Right ventricle myocardium superior (tissue), 1 donor: ENCODE measurements around the gene ALOX15. TPM values are rescaled to one million over a fixed set of nuclear protein-coding genes. Genes with fewer than 3 reads are reported as not detected.
"Not testable (repeated sequence)": the region's sequence is repeated elsewhere in the genome, so short reads cannot be mapped to it uniquely, and the experiment has no call there.

Source experiments
- ATAC-seq: fragments of 200-7000 bp; cut with Tn5 transposase; one replicate; pipeline ENCODE4 v1.9.1; 2020; ENCODE audit warnings: mild to moderate bottlenecking; ENCODE audit not compliant: poor library complexity
- DNase-seq: peaks from one replicate; pipeline ENCODE4 v3.0.0-alpha.2; 2020
- intact Hi-C: fragments of 100-400 bp; cut with DNase I; formaldehyde crosslinking; loops from one replicate; pipeline ENCODE4 v1.11.2; 2022
- total RNA-seq: library from RNA; stranded (reverse); fragmentation: NEBNext Ultra II Directional; extraction: Animal tissue kit (Norgen Biotek cat#: 25700); gene quantifications from one replicate; pipeline ENCODE4 v1.2.1, GENCODE V29; 2021
- donor health status: DM: no; HTN: yes; CAD: no; lungs with severe emphysema.

ALOX15 gene
- total RNA-seq, 1 donor from 2014 or later = not detected

GRCh38 chr17:4658478-4659305 lies 17.2 kb upstream of the ALOX15 start:
- ATAC-seq (no peak), DNase-seq (no peak)
- intact Hi-C loops = no loop called here

- DNase-seq (no peak), ATAC-seq (no peak)
- intact Hi-C loops = no loop called here
Measured at GRCh38 chr17:4657678-4658077, 16.2 kb upstream of the ALOX15 start.

GRCh38 chr17:4655933-4656332 lies 14.5 kb upstream of the ALOX15 start:
- intact Hi-C loops, ATAC-seq, DNase-seq: not testable (repeated sequence)

DNA sequence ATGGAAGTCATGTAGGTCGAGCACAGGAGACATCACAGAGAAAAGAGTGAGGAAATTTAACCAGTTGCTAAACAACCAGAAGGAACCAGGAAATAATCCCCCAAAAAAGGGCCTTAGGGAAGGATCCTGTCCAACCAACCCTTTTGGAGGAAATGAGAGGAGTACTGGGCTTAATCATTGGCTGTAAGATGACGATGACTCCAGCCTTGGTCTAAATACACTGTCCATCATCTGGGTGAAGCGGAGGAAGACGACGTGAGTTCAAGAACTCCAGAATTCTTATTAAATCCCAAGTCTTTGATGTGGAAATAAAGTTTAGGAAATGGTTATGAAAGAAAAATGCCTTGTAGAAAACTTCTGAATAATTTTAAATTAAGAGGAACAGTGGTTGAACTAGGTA lies 11.5 kb upstream of the ALOX15 start:
- intact Hi-C loops = no loop called here
- DNase-seq (no peak), ATAC-seq (no peak)

DNA sequence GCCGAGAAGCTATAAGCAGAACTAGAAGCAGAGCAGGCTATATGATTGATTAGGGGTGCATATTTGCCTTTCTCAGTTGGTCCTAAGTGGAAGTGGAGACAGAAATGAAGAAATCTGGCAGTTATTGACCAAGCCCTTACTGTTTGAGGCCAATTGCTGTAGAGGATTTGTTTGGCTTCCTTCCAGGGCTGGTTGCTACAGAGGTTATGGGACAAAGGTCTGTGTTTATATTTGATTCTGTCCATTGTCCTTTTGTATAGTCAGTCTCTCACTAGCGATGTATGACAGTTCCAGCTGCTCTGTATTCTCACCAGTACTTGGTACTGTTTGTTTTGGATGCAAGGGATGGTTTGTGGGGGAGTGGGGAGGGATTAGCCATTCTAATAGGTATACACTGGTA lies 7.3 kb upstream of the ALOX15 start:
- DNase-seq = no peak
- ATAC-seq = no peak
- intact Hi-C loops = no loop called here

- intact Hi-C loops = no loop called here
- peak; percentile 31 for ATAC-seq
- no peak for DNase-seq
Measured at GRCh38 chr17:4645642-4646041, 4.2 kb upstream of the ALOX15 start.

DNA sequence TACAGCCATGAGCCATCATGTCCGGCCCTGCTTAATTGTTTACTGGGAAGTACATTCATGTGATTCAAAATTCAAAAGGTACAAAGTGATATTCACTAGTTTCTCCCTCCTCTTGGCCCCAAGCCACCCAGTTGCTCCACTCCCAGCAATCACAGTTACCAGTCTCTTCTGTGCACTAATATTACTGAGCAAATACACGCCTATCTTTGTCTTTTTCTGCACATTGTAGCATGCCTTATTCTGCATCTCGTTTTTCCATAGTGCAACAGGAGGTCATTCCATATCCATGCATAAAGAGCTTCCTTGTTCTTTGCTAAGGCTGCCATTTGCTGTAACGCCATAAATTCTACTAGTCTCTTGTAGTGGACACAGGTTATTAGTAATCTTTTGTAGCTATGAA lies 2.2 kb upstream of the ALOX15 start:
- ATAC-seq = no peak
- intact Hi-C loops = no loop called here
- no peak for DNase-seq

DNA sequence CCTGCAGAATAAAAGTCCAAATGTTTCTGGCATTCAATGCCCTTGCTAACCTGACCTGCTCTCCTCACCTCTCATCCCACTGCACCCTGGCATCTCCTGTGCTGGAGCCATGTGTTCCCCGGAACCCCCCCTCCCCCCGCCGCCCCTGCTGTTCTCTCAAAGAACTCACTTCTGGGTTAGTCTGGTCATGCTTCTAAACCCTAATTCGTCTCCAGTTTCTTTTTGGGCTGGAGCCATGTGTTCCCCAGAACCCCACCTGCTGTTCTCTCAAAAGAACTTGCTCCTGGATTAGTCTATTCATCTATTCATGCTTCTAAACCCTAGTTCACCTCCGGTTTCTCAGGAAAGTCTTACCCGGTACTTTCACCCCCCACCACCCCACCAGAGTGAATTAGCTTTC lies 808 bp upstream of the ALOX15 start:
- intact Hi-C loops = no loop called here
- no peak for ATAC-seq

GRCh38 chr17:4640569-4641188 lies 799 bp downstream of the ALOX15 start:
- intact Hi-C loops, DNase-seq, ATAC-seq: not testable (repeated sequence)

More for the DNA sequence above, 808 bp upstream of the ALOX15 start:
- no peak for DNase-seq

GRCh38 chr17:4639301-4640059 lies 2.0 kb downstream of the ALOX15 start:
- intact Hi-C loops, DNase-seq, ATAC-seq: not testable (repeated sequence)

GRCh38 chr17:4638766-4639165 lies 2.7 kb downstream of the ALOX15 start:
- intact Hi-C loops, DNase-seq, ATAC-seq: not testable (repeated sequence)

DNA sequence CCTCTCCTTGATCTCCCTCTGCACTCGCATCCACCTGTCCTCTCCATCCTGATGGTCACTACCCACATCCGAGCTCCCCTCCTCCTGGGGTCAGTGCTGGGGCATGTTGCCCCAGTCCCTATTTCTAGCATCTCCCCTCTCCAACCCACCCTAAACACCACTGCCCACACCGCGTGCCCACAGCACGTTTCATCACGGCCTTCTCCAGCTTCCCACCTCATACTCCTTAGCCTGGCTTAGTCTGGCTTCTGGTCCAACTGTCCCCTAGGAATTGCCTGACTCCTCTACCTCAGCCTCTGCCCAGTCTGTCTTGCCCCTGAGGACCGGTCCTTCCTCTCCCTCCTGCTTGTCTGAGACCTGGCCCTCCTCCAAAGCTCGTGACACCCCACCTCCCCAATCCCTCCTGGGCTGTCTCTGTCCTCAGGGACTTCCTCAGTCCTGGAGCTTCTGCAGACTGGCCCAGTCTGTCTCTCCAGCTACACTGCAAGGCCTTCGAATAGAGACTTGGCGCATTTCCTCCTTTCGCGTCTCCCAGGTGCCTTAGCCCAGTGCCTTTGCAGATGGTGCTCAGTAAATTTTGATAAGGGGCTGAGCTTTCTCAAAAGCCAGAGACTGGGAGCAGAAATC lies 4.9 kb downstream of the ALOX15 start:
- intact Hi-C loops = no loop called here
- DNase-seq (no peak), ATAC-seq (no peak)

GRCh38 chr17:4635823-4636375 lies 5.6 kb downstream of the ALOX15 start:
- intact Hi-C loops = no loop called here
- ATAC-seq = peak; percentile 57
- DNase-seq = no peak

GRCh38 chr17:4634976-4635375 lies 6.5 kb downstream of the ALOX15 start:
- DNase-seq (no peak), ATAC-seq (no peak)
- intact Hi-C loops = no loop called here

DNA sequence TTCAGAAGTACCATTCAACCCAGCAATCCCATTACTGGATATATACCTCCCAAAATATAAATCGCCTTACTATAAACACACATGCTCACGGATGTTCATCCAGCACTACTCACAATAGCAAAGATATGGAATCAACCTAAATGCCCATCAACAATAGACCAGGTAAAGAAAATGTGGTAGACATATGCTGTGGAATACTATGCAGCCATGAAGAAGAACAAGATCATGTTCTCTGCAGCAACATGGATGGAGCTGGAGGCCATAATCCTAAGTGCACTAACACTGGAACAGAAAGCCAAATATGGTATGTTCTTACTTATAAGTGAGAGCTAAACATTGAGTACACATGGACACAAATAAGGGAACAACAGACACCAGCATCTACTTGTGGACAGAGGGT lies 7.8 kb downstream of the ALOX15 start:
- intact Hi-C loops = no loop called here
- no peak for ATAC-seq
- DNase-seq = no peak

DNA sequence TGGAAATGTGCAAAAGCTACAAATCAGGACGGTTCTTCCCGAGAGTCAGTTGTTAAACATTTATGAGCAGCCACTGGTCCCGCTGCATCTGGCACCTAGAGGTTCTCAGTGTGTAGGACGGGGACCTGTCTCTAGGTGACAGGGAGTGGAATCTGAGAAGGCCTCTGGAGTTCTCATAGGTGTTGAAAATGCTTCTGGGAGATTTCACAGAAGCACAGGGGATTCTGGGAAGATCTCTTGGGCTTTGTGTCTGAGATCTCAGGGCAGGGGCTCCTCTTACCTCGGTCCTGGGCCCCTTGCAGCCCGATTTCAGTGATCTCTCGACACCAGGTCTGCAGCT lies 8.9 kb downstream of the ALOX15 start:
- ATAC-seq (no peak), DNase-seq (no peak)
- intact Hi-C loops = no loop called here

DNA sequence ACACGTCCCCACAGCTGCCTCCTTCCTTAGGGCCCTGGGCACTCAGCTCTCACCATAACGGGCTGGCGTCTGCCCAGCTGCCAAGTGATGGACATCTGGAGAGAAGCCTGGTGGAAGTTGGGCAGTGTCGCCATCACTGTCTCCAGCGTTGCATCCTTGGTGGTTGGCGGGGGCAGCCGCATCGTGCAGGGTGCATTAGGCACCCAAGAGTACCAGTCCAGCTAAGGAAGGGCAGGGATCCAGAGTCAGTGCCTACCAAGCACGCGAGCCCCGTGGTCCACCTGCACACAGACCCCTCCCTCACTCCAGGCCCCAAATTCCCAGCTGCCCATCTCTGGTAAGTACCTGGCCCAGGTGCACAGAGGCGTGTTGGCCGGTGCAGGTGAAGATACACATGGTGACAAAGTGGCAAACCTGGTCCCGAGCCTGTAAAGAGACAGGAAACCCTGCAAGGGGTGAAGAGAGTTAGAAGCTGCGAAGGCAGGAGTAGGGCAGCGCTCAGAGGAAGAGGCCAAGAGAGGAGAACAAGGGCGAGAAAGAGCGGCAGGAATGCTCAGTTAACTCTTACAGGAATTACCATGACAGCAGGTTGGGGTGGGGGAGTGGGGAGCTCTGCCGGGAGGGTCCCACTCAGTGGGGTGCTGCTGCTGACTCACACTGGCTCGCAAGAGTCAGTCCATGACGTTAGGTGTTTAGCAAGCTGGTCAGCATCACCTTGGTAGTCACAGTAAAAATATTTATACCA lies 9.5 kb downstream of the ALOX15 start:
- ATAC-seq (no peak), DNase-seq (no peak)
- intact Hi-C loops = no loop called here

DNA sequence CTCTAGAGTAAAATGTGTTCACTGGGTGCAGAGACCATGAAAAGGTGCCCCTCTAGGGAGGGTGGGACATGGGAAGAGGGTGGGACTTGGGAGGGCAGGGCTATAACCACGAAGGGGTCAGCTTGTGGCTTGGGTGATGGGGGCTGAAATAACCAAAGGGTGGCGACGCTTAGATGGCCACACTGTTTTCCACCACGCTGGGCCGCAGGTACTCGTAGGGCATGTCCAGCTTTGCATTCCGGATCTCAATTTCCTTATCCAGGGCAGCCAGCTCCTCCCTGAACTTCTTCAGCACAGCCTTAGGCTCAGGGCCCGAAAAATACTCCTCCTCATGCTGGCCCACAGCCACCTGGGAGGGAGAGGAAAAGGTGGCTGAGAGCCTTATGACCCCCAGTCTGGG lies 10.0 kb downstream of the ALOX15 start:
- ATAC-seq (no peak), DNase-seq (no peak)
- intact Hi-C loops = no loop called here
